Measurements from ENCODE around the gene TMEM240.
"Not testable (repeated sequence)": the region's sequence is repeated elsewhere in the genome, so short reads cannot be mapped to it uniquely, and the experiment has no call there.

Gene TMEM240

DNA sequence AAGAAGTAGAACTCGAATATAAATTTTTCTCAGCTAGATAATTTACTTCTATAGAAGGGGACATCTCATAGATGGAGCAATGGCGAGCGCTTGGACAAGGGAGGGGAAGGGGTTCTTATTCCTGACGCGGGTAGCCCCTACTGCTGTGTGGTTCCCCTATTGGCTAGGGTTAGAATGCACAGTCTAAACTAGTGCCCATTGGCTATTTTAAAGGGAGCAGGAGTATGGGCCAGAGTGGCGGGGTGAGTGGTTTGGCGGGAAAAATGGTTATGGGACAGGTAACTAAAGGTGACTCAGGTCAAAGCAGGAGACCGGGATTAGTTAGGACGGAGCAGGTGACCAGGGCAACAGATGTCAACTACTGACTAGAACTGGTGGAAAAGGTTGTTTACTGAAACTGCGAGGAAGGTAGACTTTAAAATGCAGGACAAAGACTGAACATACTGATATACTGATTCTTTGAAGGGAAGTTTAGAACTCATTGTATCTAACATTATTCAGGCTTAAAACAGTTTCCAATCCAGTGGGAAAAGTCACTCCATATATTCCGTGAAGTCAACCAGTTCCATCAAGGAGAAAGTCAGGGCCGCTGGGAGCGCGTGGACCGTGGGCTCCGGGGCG, 29.4 kb downstream of the TMEM240 start:
- no peaks in the 10 kb centered on the region for H3K4me1 ChIP-seq (ENCODE audit: insufficient read depth, poor library complexity, severe bottlenecking)
- H3K4me3 ChIP-seq (ENCODE audit: severe bottlenecking), result peak overlapping the region; percentile 89
- TF ChIP-seq, protein P1, sequence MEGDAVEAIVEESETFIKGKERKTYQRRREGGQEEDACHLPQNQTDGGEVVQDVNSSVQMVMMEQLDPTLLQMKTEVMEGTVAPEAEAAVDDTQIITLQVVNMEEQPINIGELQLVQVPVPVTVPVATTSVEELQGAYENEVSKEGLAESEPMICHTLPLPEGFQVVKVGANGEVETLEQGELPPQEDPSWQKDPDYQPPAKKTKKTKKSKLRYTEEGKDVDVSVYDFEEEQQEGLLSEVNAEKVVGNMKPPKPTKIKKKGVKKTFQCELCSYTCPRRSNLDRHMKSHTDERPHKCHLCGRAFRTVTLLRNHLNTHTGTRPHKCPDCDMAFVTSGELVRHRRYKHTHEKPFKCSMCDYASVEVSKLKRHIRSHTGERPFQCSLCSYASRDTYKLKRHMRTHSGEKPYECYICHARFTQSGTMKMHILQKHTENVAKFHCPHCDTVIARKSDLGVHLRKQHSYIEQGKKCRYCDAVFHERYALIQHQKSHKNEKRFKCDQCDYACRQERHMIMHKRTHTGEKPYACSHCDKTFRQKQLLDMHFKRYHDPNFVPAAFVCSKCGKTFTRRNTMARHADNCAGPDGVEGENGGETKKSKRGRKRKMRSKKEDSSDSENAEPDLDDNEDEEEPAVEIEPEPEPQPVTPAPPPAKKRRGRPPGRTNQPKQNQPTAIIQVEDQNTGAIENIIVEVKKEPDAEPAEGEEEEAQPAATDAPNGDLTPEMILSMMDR (IDR thresholded peaks at IDR 0.05; ENCODE audit: poor library complexity, severe bottlenecking), result no peak
- peak; percentile 18; the same call in 1 of the 3 replicates for ATAC-seq (ENCODE audit: low read depth)
- no peak for DNase-seq (ENCODE audit: low spot score)
- no peaks in the 10 kb centered on the region for H3K27me3 ChIP-seq (ENCODE audit: insufficient read depth, poor library complexity, severe bottlenecking)
- peaks cover 14% of the 10 kb centered on the region for H3K36me3 ChIP-seq (ENCODE audit: low read depth)
- no peaks in the 10 kb centered on the region for H3K9me3 ChIP-seq (ENCODE audit: severe bottlenecking)
- peak overlapping the region; percentile 86 for H3K27ac ChIP-seq (ENCODE audit: poor library complexity, severe bottlenecking)

DNA sequence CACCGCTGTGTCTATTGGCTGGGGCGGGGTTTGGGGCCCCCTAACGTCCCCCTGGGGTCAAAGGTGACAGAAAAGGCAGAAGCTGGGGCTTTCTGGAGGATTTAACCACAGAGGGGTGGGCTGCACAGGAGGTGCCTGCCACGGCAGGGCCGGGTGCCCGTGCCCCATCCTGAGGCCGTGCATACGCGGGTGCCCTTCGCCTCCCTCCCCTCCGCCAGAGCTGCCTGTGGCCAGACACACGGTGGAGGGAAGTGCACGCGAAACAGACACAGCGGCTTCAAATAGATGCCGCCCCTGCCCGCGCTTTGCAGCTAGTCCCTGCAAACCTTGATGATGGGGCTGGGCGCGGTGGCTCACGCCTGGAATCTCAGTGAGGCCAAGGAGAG, 31.0 kb downstream of the TMEM240 start:
- not testable (repeated sequence) for H3K4me1 ChIP-seq (ENCODE audit: insufficient read depth, poor library complexity, severe bottlenecking); DNase-seq (ENCODE audit: low spot score); H3K27me3 ChIP-seq (ENCODE audit: insufficient read depth, poor library complexity, severe bottlenecking); ATAC-seq (ENCODE audit: low read depth); H3K36me3 ChIP-seq (ENCODE audit: low read depth); H3K9me3 ChIP-seq (ENCODE audit: severe bottlenecking); H3K4me3 ChIP-seq (ENCODE audit: severe bottlenecking); H3K27ac ChIP-seq (ENCODE audit: poor library complexity, severe bottlenecking)

DNA sequence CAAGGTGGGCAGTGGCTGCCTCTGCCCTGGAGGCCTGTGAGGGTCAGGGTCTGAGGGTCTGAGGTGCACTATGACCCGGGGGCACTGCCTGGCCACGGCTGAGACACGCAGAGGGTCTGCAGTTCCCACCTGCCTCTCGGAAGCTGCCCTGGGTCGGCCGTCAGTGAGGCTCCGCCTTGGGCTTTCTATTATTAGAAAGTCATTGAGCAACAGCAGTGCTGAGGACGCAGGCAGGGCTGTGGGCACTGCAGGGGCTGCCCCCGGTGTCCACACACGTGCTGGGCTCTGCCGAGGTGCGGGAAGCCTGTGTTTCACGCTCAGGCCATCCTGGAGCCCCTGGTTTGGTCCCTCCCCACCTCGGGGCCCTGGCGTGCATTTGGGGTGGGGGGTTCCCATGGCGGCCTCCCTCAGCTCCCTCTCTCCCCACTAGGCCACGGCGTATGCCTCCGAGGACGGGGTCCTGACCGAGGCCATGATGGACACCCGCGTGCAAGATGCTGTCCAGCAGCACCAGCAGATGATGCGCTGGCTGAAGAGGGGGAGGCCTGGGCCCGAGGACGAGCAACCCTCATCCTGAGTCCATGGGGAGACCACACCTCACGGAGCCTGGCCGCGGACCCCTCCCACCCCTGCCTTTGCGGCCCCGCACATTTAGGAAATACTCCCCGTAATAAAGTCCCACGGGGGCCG, 31.5 kb downstream of the TMEM240 start:
- not testable (repeated sequence) for H3K4me3 ChIP-seq (ENCODE audit: severe bottlenecking); DNase-seq (ENCODE audit: low spot score); H3K27me3 ChIP-seq (ENCODE audit: insufficient read depth, poor library complexity, severe bottlenecking); H3K36me3 ChIP-seq (ENCODE audit: low read depth); H3K27ac ChIP-seq (ENCODE audit: poor library complexity, severe bottlenecking); H3K9me3 ChIP-seq (ENCODE audit: severe bottlenecking); H3K4me1 ChIP-seq (ENCODE audit: insufficient read depth, poor library complexity, severe bottlenecking); ATAC-seq (ENCODE audit: low read depth)

DNA sequence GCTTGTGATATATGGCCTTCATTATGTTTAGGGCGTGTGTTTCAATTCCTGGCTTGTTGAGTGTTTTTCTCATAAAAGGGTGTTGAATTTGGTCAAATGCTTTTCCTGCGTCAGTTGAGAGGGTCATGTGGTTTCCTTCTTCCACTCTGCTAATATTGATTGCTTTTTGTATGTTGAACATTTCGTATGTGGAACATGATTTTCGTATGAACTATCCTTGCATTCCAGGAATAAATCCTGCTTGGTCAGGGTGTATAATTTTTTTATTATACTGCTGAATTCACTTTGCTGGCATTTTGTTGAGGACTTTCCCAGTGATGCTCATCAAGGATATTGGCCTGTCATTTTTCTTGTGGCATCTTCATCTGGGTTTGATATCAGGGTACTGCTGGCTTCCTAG, 33.1 kb downstream of the TMEM240 start:
- Histone ChIP-seq H3K27ac (ENCODE audit: poor library complexity, severe bottlenecking) (no peak overlapping the region), H3K27me3 (ENCODE audit: insufficient read depth, poor library complexity, severe bottlenecking) (no peaks in the 10 kb centered on the region), H3K36me3 (ENCODE audit: low read depth) (no peaks in the 10 kb centered on the region), H3K4me3 (ENCODE audit: severe bottlenecking) (no peak overlapping the region), H3K4me1 (ENCODE audit: insufficient read depth, poor library complexity, severe bottlenecking) (peaks cover 4% of the 10 kb centered on the region), H3K9me3 (ENCODE audit: severe bottlenecking) (no peaks in the 10 kb centered on the region)
- TF ChIP-seq, protein P1 (IDR thresholded peaks at IDR 0.05; ENCODE audit: poor library complexity, severe bottlenecking), result no peak
- no peak for DNase-seq (ENCODE audit: low spot score)
- ATAC-seq (ENCODE audit: low read depth), result no peak

DNA sequence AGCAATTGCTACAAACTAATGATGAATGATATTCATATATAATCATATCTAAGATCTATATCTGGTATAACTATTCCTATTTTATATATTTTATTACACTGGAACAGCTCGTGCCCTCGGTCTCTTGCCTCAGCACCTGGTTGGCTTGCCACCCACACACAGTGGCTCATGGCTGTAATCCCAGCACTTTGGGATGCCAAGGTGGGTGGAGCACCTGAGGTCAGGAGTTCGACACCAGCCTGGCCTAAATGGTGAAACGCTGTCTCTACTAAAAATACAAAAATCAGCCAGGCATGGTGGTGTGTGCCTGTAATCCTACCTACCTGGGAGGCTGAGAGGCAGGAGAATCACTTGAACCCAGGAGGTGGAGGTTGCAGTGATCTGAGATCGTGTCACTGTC, 34.6 kb downstream of the TMEM240 start:
- not testable (repeated sequence) for H3K36me3 ChIP-seq (ENCODE audit: low read depth); H3K4me1 ChIP-seq (ENCODE audit: insufficient read depth, poor library complexity, severe bottlenecking); H3K27me3 ChIP-seq (ENCODE audit: insufficient read depth, poor library complexity, severe bottlenecking); DNase-seq (ENCODE audit: low spot score); H3K9me3 ChIP-seq (ENCODE audit: severe bottlenecking); H3K4me3 ChIP-seq (ENCODE audit: severe bottlenecking); ATAC-seq (ENCODE audit: low read depth)
- TF ChIP-seq, protein P1 (IDR thresholded peaks at IDR 0.05; ENCODE audit: poor library complexity, severe bottlenecking), result peak; percentile 1
- peak overlapping the region; percentile 31 for H3K27ac ChIP-seq (ENCODE audit: poor library complexity, severe bottlenecking)

DNA sequence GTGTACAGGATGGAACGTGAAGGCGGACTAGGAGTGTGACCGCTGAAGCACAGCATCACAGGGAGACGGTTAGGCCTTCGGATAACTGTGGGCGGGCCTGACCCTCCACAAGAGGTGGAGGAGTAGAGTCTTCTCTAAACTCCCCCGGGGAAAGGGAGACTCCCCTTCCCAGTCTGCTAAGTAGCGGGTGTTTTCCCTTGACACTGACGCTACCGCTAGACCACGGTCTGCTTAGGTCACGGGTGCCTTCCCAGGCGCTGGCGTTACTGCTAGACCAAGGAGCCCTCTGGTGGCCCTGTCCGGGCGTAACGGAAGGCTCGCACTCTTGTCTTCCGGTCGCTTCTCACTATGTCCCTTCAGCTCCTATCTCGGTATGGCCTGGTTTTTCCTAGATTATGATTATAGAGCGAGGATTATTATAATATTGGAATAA, 35.0 kb downstream of the TMEM240 start:
- not testable (repeated sequence) for DNase-seq (ENCODE audit: low spot score); H3K36me3 ChIP-seq (ENCODE audit: low read depth); H3K4me3 ChIP-seq (ENCODE audit: severe bottlenecking); H3K27me3 ChIP-seq (ENCODE audit: insufficient read depth, poor library complexity, severe bottlenecking); H3K4me1 ChIP-seq (ENCODE audit: insufficient read depth, poor library complexity, severe bottlenecking); H3K9me3 ChIP-seq (ENCODE audit: severe bottlenecking)
- TF ChIP-seq, protein P1 (IDR thresholded peaks at IDR 0.05; ENCODE audit: poor library complexity, severe bottlenecking), result peak; percentile 53
- peak overlapping the region; percentile 31 for H3K27ac ChIP-seq (ENCODE audit: poor library complexity, severe bottlenecking)
- peak; percentile 55 for ATAC-seq (ENCODE audit: low read depth)
